SK-N-SH (cell line): ENCODE results near the gene MBD3L5.

Experiments
- CTCF ChIP-seq: fragments of 200-600 bp; sonication (generic); IDR thresholded peaks from 2 replicates; pipeline ENCODE4 v1.6.1; 2017; ENCODE audit warnings: antibody characterized with exemption, mild to moderate bottlenecking, moderate library complexity
- USF1 ChIP-seq: IDR thresholded peaks from 2 replicates; pipeline ENCODE4 v1.4.0; 2012; ENCODE audit warnings: low read depth, borderline replicate concordance
- YY1 ChIP-seq: IDR thresholded peaks from 2 replicates; pipeline ENCODE4 v1.4.0; 2012; ENCODE audit warnings: low read depth, mild to moderate bottlenecking

DNA sequence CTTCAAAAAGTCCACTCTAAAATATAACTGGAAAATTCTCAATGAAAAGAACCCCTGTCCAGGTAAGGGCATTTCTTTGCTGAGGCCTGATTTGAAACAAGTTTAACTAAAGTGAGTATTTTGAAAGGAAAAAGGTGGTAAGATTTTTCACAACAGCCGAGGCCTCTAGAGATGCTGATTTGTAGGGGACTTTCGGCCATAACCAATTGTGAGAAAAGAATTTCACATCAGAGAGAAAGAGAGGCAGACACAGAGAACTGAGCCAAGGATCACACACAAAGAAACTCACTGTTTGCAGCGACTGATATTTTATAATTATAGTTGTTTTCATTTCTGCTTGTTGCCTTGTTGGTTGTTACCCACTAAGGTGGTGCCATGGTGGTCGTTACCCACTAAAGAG is 33.6 kb upstream of the MBD3L5 start:
- TF ChIP-seq USF1: no peak
- TF ChIP-seq CTCF: no peak
- TF ChIP-seq YY1: no peak
